Measurements from ENCODE around the gene TARBP2. TPM values are rescaled to one million over a fixed set of nuclear protein-coding genes. Genes with fewer than 3 reads are reported as not detected.

The TARBP2 gene
- polyA plus RNA-seq, 2 of the 4 experiments (the other 2 are of a cell fraction): 41.5 to 49.9 TPM

DNA sequence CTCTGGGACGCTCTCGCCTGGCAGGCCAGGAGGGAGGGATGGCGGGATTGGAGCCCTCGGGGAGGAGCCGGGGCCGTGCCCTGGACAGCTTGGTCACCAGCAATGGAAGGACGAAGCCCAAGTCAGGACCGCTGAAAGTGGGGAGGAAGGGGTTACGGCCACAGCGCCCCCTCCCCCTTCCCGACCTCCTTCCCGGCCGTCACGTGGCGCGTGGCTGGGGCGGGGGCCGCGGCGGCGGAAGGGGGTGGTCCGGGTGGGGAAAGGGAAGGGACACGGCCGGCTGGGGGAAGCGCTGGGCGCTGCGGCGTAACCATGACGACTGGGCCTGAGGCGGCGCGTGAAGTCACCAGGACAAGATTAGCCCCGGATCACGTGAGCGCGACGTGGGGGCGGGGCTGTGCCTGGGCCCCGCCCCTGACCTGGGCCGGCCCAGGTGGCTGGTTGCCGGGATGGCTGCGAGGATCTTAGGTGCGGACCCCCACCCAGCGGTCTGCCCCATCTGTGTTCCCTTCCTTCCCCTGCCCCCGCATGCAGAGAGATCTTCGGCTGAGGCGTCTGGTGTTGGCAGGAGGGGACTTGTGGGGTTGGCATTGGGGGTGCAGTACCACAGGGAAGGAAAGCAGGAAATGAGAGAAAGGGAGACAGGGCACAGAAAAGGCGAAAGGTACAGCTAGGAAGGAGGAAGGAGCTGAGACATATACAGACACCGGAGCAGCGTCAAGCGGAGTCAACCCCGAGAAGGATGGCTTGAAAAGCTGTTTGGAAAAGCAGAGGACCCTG lies 8.1 kb upstream of the TARBP2 start:
- 2% methylated on average over 30 of the region's 52 CpGs for WGBS (ENCODE audit: missing lambda C conversion rate)
- Histone ChIP-seq H3K4me1 (peaks cover 48% of the 10 kb centered on the region), H3K9me3 (no peaks in the 10 kb centered on the region), H3K27ac (peak overlapping the region; percentile 89 to 91), H3K4me3 (peak overlapping the region; percentile 60), H3K4me2 (peak overlapping the region; percentile 89)
- DNase-seq (ENCODE audit: low read depth in 1 of 2, low spot score in 1 of 2) (peak; percentile 72 to 92), ATAC-seq (peak; percentile 80 to 84), FAIRE-seq (no peak)
- CTCF ChIA-PET: interaction anchor here (0.7 to 8.4 kb wide), 9 partner anchors 10 to 454 kb away, joined by 3 to 53 read pairs (median 7); partner anchors contain the start of gene NPFF
- POLR2A ChIA-PET: interaction anchor here (0.6 to 3.4 kb wide), 5 partner anchors 8 to 168 kb away, joined by 3 to 21 read pairs (median 3); partner anchors contain the start of gene TARBP2
- TF ChIP-seq NR3C1 (IDR thresholded peaks at IDR 0.05) (no peak), CBX8 (IDR thresholded peaks at IDR 0.05) (no peak), HDAC2 (IDR thresholded peaks at IDR 0.05) (no peak), RFX5 (IDR thresholded peaks at IDR 0.05) (no peak), BHLHE40 (IDR thresholded peaks at IDR 0.05; ENCODE audit: low read depth, low read length) (peak; percentile 72), ZNF302 (CRISPR knock-in tag; IDR thresholded peaks at IDR 0.05) (no peak), CBX2 (IDR thresholded peaks at IDR 0.05; ENCODE audit: borderline replicate concordance, low read depth) (no peak), EHF (CRISPR knock-in tag; IDR thresholded peaks at IDR 0.05) (no peak), ESRRA (IDR thresholded peaks at IDR 0.05; ENCODE audit: borderline replicate concordance, low read length) (no peak), SMC3 (IDR thresholded peaks at IDR 0.05) (no peak), MAZ (IDR thresholded peaks at IDR 0.05; ENCODE audit: borderline replicate concordance, low read depth, low read length) (no peak), NPAS2 (CRISPR knock-in tag; IDR thresholded peaks at IDR 0.05; ENCODE audit: borderline replicate concordance) (no peak), ZC3H11A (IDR thresholded peaks at IDR 0.05) (no peak), MYC (IDR thresholded peaks at IDR 0.05; ENCODE audit: borderline replicate concordance, low read length) (no peak), POLR2A (IDR thresholded peaks at IDR 0.05; ENCODE audit: low read length) (peak; percentile 85), CHD2 (IDR thresholded peaks at IDR 0.05; ENCODE audit: low read length, partially characterized antibody) (no peak), PHF8 (IDR thresholded peaks at IDR 0.05; ENCODE audit: borderline replicate concordance, low read depth) (0 out of 2 replicates have a peak, but pooled peaks have one; percentile 22), HOXA7 (CRISPR knock-in tag; IDR thresholded peaks at IDR 0.05) (no peak), CHD4 (IDR thresholded peaks at IDR 0.05; ENCODE audit: borderline replicate concordance) (no peak), SREBF2 (IDR thresholded peaks at IDR 0.05) (no peak), RNF2 (IDR thresholded peaks at IDR 0.05; ENCODE audit: borderline replicate concordance, low read depth) (no peak), TFCP2L1 (CRISPR knock-in tag; IDR thresholded peaks at IDR 0.05) (no peak), KDM1A (IDR thresholded peaks at IDR 0.05; ENCODE audit: low read depth) (no peak), EP300 (IDR thresholded peaks at IDR 0.05) (no peak)
- TF ChIP-seq, protein P1, sequence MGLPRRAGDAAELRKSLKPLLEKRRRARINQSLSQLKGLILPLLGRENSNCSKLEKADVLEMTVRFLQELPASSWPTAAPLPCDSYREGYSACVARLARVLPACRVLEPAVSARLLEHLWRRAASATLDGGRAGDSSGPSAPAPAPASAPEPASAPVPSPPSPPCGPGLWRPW (IDR thresholded peaks at IDR 0.05): no peak
- TF ChIP-seq, protein P2, sequence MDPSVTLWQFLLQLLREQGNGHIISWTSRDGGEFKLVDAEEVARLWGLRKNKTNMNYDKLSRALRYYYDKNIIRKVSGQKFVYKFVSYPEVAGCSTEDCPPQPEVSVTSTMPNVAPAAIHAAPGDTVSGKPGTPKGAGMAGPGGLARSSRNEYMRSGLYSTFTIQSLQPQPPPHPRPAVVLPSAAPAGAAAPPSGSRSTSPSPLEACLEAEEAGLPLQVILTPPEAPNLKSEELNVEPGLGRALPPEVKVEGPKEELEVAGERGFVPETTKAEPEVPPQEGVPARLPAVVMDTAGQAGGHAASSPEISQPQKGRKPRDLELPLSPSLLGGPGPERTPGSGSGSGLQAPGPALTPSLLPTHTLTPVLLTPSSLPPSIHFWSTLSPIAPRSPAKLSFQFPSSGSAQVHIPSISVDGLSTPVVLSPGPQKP (IDR thresholded peaks at IDR 0.05; ENCODE audit: low read depth, low read length): no peak
- TF ChIP-seq, protein P3, sequence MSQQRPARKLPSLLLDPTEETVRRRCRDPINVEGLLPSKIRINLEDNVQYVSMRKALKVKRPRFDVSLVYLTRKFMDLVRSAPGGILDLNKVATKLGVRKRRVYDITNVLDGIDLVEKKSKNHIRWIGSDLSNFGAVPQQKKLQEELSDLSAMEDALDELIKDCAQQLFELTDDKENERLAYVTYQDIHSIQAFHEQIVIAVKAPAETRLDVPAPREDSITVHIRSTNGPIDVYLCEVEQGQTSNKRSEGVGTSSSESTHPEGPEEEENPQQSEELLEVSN (IDR thresholded peaks at IDR 0.05; ENCODE audit: borderline replicate concordance, low read depth): no peak; the same call in 1 of the 2 replicates
- TF ChIP-seq, protein P4, sequence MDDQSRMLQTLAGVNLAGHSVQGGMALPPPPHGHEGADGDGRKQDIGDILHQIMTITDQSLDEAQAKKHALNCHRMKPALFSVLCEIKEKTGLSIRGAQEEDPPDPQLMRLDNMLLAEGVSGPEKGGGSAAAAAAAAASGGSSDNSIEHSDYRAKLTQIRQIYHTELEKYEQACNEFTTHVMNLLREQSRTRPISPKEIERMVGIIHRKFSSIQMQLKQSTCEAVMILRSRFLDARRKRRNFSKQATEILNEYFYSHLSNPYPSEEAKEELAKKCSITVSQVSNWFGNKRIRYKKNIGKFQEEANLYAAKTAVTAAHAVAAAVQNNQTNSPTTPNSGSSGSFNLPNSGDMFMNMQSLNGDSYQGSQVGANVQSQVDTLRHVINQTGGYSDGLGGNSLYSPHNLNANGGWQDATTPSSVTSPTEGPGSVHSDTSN (IDR thresholded peaks at IDR 0.05): peak; percentile 23; the same call in 1 of the 2 replicates
- TF ChIP-seq, protein P5, sequence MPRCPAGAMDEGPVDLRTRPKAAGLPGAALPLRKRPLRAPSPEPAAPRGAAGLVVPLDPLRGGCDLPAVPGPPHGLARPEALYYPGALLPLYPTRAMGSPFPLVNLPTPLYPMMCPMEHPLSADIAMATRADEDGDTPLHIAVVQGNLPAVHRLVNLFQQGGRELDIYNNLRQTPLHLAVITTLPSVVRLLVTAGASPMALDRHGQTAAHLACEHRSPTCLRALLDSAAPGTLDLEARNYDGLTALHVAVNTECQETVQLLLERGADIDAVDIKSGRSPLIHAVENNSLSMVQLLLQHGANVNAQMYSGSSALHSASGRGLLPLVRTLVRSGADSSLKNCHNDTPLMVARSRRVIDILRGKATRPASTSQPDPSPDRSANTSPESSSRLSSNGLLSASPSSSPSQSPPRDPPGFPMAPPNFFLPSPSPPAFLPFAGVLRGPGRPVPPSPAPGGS (IDR thresholded peaks at IDR 0.05): peak; percentile 43; the same call in 1 of the 3 replicates
- TF ChIP-seq, protein P6, sequence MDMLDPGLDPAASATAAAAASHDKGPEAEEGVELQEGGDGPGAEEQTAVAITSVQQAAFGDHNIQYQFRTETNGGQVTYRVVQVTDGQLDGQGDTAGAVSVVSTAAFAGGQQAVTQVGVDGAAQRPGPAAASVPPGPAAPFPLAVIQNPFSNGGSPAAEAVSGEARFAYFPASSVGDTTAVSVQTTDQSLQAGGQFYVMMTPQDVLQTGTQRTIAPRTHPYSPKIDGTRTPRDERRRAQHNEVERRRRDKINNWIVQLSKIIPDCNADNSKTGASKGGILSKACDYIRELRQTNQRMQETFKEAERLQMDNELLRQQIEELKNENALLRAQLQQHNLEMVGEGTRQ (IDR thresholded peaks at IDR 0.05): peak; percentile 94
- TF ChIP-seq, protein P7, sequence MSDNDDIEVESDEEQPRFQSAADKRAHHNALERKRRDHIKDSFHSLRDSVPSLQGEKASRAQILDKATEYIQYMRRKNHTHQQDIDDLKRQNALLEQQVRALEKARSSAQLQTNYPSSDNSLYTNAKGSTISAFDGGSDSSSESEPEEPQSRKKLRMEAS (IDR thresholded peaks at IDR 0.05): peak; percentile 70
- TF ChIP-seq, protein P8, sequence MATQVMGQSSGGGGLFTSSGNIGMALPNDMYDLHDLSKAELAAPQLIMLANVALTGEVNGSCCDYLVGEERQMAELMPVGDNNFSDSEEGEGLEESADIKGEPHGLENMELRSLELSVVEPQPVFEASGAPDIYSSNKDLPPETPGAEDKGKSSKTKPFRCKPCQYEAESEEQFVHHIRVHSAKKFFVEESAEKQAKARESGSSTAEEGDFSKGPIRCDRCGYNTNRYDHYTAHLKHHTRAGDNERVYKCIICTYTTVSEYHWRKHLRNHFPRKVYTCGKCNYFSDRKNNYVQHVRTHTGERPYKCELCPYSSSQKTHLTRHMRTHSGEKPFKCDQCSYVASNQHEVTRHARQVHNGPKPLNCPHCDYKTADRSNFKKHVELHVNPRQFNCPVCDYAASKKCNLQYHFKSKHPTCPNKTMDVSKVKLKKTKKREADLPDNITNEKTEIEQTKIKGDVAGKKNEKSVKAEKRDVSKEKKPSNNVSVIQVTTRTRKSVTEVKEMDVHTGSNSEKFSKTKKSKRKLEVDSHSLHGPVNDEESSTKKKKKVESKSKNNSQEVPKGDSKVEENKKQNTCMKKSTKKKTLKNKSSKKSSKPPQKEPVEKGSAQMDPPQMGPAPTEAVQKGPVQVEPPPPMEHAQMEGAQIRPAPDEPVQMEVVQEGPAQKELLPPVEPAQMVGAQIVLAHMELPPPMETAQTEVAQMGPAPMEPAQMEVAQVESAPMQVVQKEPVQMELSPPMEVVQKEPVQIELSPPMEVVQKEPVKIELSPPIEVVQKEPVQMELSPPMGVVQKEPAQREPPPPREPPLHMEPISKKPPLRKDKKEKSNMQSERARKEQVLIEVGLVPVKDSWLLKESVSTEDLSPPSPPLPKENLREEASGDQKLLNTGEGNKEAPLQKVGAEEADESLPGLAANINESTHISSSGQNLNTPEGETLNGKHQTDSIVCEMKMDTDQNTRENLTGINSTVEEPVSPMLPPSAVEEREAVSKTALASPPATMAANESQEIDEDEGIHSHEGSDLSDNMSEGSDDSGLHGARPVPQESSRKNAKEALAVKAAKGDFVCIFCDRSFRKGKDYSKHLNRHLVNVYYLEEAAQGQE (IDR thresholded peaks at IDR 0.05): no peak; the same call in 1 of the 2 replicates

All from A549 (cell line).